ENCODE results near the gene SLCO3A1. TPM values are rescaled to one million over a fixed set of nuclear protein-coding genes. Genes with fewer than 3 reads are reported as not detected.

Gene SLCO3A1
- total RNA-seq, 1 experiment from 2014 or later = 9.1 TPM

DNA sequence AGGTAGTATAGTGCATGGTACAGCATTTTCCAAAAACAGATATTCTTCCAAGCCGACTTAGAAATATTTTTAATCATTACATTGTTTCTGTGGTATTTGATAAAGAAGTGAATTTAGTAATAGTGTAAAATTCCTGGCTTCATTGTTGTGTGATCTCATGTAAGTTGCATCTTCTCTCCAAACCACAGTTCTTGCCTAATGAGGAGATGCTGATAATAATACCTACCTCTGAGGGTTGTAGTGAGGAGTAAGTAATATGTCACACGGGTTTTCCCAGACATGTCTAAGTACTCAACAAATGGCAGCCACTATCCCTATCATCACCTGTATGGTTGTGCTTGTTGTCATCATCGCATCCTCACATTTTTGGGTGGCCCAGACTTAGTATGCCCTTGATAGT is 167.3 kb downstream of the SLCO3A1 start (continued):
- TF ChIP-seq, protein P1, sequence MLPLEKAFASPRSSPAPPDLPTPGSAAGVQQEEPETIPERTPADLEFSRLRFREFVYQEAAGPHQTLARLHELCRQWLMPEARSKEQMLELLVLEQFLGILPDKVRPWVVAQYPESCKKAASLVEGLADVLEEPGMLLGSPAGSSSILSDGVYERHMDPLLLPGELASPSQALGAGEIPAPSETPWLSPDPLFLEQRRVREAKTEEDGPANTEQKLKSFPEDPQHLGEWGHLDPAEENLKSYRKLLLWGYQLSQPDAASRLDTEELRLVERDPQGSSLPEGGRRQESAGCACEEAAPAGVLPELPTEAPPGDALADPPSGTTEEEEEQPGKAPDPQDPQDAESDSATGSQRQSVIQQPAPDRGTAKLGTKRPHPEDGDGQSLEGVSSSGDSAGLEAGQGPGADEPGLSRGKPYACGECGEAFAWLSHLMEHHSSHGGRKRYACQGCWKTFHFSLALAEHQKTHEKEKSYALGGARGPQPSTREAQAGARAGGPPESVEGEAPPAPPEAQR (CRISPR knock-in tag; IDR thresholded peaks at IDR 0.05) = no peak
- TF ChIP-seq IRF2 (CRISPR knock-in tag; IDR thresholded peaks at IDR 0.05; ENCODE audit: borderline replicate concordance, low read depth) (no peak), ZNF219 (CRISPR knock-in tag; IDR thresholded peaks at IDR 0.05; ENCODE audit: borderline replicate concordance) (no peak)
- TF ChIP-seq, protein P2, sequence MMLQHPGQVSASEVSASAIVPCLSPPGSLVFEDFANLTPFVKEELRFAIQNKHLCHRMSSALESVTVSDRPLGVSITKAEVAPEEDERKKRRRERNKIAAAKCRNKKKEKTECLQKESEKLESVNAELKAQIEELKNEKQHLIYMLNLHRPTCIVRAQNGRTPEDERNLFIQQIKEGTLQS (CRISPR knock-in tag; conservative IDR thresholded peaks at IDR 0.05) = no peak

DNA sequence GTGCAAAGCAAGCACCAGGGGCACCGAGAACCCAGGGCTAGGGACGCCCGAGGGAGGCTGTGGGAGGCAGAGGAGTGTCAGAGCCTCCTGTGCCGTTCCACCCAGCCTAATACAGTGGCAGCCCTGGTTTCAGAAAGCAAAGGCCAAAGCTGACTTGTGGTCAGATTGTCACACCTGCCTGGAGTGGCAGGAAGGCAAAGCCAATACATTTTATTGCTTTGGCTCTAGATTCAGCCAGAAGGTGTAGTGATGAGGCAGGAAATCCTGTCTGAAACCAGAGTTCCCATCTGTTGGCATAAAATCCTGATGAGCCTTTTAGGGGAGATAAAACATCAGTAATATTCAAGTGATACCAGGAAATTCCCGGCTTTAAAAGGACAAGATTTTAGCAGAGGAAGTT is 168.3 kb downstream of the SLCO3A1 start:
- H3K27me3 Mint-ChIP-seq (ENCODE audit: low read depth) = no peaks in the 10 kb centered on the region
- TF ChIP-seq, protein P3, sequence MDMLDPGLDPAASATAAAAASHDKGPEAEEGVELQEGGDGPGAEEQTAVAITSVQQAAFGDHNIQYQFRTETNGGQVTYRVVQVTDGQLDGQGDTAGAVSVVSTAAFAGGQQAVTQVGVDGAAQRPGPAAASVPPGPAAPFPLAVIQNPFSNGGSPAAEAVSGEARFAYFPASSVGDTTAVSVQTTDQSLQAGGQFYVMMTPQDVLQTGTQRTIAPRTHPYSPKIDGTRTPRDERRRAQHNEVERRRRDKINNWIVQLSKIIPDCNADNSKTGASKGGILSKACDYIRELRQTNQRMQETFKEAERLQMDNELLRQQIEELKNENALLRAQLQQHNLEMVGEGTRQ (CRISPR knock-in tag; IDR thresholded peaks at IDR 0.05) = no peak
- TF ChIP-seq, protein P4, sequence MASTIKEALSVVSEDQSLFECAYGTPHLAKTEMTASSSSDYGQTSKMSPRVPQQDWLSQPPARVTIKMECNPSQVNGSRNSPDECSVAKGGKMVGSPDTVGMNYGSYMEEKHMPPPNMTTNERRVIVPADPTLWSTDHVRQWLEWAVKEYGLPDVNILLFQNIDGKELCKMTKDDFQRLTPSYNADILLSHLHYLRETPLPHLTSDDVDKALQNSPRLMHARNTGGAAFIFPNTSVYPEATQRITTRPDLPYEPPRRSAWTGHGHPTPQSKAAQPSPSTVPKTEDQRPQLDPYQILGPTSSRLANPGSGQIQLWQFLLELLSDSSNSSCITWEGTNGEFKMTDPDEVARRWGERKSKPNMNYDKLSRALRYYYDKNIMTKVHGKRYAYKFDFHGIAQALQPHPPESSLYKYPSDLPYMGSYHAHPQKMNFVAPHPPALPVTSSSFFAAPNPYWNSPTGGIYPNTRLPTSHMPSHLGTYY (CRISPR knock-in tag; IDR thresholded peaks at IDR 0.05) = no peak
- no peak for TF ChIP-seq TP53 (CRISPR knock-in tag; IDR thresholded peaks at IDR 0.05)
- TF ChIP-seq FOXJ3 (CRISPR knock-in tag; IDR thresholded peaks at IDR 0.05; ENCODE audit: borderline replicate concordance) = no peak
- no peak for TF ChIP-seq TEAD4 (CRISPR knock-in tag; IDR thresholded peaks at IDR 0.05)
- TF ChIP-seq, protein P5, sequence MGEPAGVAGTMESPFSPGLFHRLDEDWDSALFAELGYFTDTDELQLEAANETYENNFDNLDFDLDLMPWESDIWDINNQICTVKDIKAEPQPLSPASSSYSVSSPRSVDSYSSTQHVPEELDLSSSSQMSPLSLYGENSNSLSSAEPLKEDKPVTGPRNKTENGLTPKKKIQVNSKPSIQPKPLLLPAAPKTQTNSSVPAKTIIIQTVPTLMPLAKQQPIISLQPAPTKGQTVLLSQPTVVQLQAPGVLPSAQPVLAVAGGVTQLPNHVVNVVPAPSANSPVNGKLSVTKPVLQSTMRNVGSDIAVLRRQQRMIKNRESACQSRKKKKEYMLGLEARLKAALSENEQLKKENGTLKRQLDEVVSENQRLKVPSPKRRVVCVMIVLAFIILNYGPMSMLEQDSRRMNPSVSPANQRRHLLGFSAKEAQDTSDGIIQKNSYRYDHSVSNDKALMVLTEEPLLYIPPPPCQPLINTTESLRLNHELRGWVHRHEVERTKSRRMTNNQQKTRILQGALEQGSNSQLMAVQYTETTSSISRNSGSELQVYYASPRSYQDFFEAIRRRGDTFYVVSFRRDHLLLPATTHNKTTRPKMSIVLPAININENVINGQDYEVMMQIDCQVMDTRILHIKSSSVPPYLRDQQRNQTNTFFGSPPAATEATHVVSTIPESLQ (CRISPR knock-in tag; IDR thresholded peaks at IDR 0.05) = no peak
- TF ChIP-seq, protein P6, sequence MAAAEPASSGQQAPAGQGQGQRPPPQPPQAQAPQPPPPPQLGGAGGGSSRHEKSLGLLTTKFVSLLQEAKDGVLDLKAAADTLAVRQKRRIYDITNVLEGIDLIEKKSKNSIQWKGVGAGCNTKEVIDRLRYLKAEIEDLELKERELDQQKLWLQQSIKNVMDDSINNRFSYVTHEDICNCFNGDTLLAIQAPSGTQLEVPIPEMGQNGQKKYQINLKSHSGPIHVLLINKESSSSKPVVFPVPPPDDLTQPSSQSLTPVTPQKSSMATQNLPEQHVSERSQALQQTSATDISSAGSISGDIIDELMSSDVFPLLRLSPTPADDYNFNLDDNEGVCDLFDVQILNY (CRISPR knock-in tag; IDR thresholded peaks at IDR 0.05) = no peak
- TF ChIP-seq, protein P7, sequence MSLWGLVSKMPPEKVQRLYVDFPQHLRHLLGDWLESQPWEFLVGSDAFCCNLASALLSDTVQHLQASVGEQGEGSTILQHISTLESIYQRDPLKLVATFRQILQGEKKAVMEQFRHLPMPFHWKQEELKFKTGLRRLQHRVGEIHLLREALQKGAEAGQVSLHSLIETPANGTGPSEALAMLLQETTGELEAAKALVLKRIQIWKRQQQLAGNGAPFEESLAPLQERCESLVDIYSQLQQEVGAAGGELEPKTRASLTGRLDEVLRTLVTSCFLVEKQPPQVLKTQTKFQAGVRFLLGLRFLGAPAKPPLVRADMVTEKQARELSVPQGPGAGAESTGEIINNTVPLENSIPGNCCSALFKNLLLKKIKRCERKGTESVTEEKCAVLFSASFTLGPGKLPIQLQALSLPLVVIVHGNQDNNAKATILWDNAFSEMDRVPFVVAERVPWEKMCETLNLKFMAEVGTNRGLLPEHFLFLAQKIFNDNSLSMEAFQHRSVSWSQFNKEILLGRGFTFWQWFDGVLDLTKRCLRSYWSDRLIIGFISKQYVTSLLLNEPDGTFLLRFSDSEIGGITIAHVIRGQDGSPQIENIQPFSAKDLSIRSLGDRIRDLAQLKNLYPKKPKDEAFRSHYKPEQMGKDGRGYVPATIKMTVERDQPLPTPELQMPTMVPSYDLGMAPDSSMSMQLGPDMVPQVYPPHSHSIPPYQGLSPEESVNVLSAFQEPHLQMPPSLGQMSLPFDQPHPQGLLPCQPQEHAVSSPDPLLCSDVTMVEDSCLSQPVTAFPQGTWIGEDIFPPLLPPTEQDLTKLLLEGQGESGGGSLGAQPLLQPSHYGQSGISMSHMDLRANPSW (CRISPR knock-in tag; conservative IDR thresholded peaks at IDR 0.05; ENCODE audit: low read depth) = no peak
- TF ChIP-seq, protein P8, sequence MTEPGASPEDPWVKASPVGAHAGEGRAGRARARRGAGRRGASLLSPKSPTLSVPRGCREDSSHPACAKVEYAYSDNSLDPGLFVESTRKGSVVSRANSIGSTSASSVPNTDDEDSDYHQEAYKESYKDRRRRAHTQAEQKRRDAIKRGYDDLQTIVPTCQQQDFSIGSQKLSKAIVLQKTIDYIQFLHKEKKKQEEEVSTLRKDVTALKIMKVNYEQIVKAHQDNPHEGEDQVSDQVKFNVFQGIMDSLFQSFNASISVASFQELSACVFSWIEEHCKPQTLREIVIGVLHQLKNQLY (CRISPR knock-in tag; IDR thresholded peaks at IDR 0.05) = no peak
- no peak for TF ChIP-seq CBFB (CRISPR knock-in tag; IDR thresholded peaks at IDR 0.05; ENCODE audit: low read depth)
- TF ChIP-seq ETV6 (CRISPR knock-in tag; IDR thresholded peaks at IDR 0.05) = no peak
- no peak for TF ChIP-seq GTF2I (CRISPR knock-in tag; conservative IDR thresholded peaks at IDR 0.05)
- TF ChIP-seq, protein P1 (CRISPR knock-in tag; IDR thresholded peaks at IDR 0.05) = no peak
- TF ChIP-seq ZNF121 (CRISPR knock-in tag; IDR thresholded peaks at IDR 0.05) = no peak
- ChIA-PET CTCF (no interaction called here), POLR2A (no interaction called here)
- ATAC-seq (no peak), DNase-seq (ENCODE audit: low spot score) (no peak)
- no peak overlapping the region for H3K4me3 Mint-ChIP-seq
- H3K4me1 Mint-ChIP-seq = peaks cover 4% of the 10 kb centered on the region
- H3K27ac Mint-ChIP-seq = no peak overlapping the region
- no peaks in the 10 kb centered on the region for H3K9me3 Mint-ChIP-seq
- no peaks in the 10 kb centered on the region for H3K36me3 Mint-ChIP-seq
